Inflammatory macrophage treated with lipopolysaccharide for 1 hour (primary cell): ENCODE measurements around the gene NR3C1.
A peak's percentile ranks its signal among the peaks of the same experiment; 100 is the strongest.

Experiments
- DNase-seq, 2 donors: peaks; one replicate each; pipeline ENCODE4 v3.0.0-alpha.2; 2020 to 2022

Gene NR3C1

GRCh38 chr5:143397302-143398052, 6.0 kb downstream of the NR3C1 start:
- DNase-seq: no peak

GRCh38 chr5:143396353-143396940, 7.0 kb downstream of the NR3C1 start:
- DNase-seq: peak in 1 of 2 donors; percentile 35

- DNase-seq: no peak
Measured at GRCh38 chr5:143395638-143396352, 7.7 kb downstream of the NR3C1 start.

- peak; percentile 50 to 72 for DNase-seq
Measured at GRCh38 chr5:143393524-143393923, 10.0 kb downstream of the NR3C1 start.

- no peak for DNase-seq
Measured at GRCh38 chr5:143390941-143391340, 12.5 kb downstream of the NR3C1 start.

GRCh38 chr5:143390258-143390657, 13.2 kb downstream of the NR3C1 start:
- DNase-seq: no peak

GRCh38 chr5:143386725-143387124, 16.8 kb downstream of the NR3C1 start:
- DNase-seq: no peak

- no peak for DNase-seq
Measured at GRCh38 chr5:143384865-143385657, 18.4 kb downstream of the NR3C1 start.

- DNase-seq: peak; percentile 38 to 47
Measured at GRCh38 chr5:143383988-143384387, 19.5 kb downstream of the NR3C1 start.

- DNase-seq: no peak
Measured at GRCh38 chr5:143379606-143380005, 23.9 kb downstream of the NR3C1 start.

- DNase-seq: no peak
Measured at GRCh38 chr5:143376911-143377813, 26.3 kb downstream of the NR3C1 start.

- DNase-seq: no peak
Measured at GRCh38 chr5:143376195-143376779, 27.2 kb downstream of the NR3C1 start.

GRCh38 chr5:143374496-143375217, 28.8 kb downstream of the NR3C1 start:
- DNase-seq: no peak

GRCh38 chr5:143373076-143373475, 30.4 kb downstream of the NR3C1 start:
- DNase-seq: no peak

GRCh38 chr5:143372187-143372829, 31.2 kb downstream of the NR3C1 start:
- DNase-seq: no peak

- DNase-seq: no peak
Measured at GRCh38 chr5:143370440-143370839, 33.0 kb downstream of the NR3C1 start.

GRCh38 chr5:143364061-143364460, 39.4 kb downstream of the NR3C1 start:
- no peak for DNase-seq

GRCh38 chr5:143362664-143363227, 40.7 kb downstream of the NR3C1 start:
- DNase-seq: no peak

- no peak for DNase-seq
Measured at GRCh38 chr5:143361438-143361837, 42.0 kb downstream of the NR3C1 start.

GRCh38 chr5:143360755-143361154, 42.7 kb downstream of the NR3C1 start:
- DNase-seq: no peak
